Bronchial epithelial cell (primary cell): ENCODE data around the gene TMOD2. TPM values are rescaled to one million over a fixed set of nuclear protein-coding genes. Genes with fewer than 3 reads are reported as not detected.
"Not testable (repeated sequence)": the region's sequence is repeated elsewhere in the genome, so short reads cannot be mapped to it uniquely, and the experiment has no call there.

Experiments used
- DNase-seq: peaks from one replicate; pipeline ENCODE4 v3.0.0-alpha.2; 2010; ENCODE audit warnings: low read depth
- FAIRE-seq: peaks from 2 replicates; lab custom pipeline; 2011; peaks lifted over from hg19 to GRCh38; lab: Jason Lieb, UNC
- H3K27me3 ChIP-seq: 2 replicates; pipeline ENCODE4 v1.5.1; 2011; ENCODE audit warnings: low read length; ENCODE audit not compliant: control insufficient read depth, insufficient read depth
- H3K36me3 ChIP-seq: 2 replicates; pipeline ENCODE4 v1.5.1; 2011; ENCODE audit warnings: low read length; ENCODE audit not compliant: control insufficient read depth, insufficient read depth
- H3K4me3 ChIP-seq: 2 replicates; pipeline ENCODE4 v1.5.1; 2011; ENCODE audit warnings: mild to moderate bottlenecking, low read depth, low read length, control low read depth
- total RNA-seq: library from RNA; depleted of rRNA; stranded (reverse); fragments of >200 nt; gene quantifications from 2 replicates; pipeline ENCODE4 v1.2.1, GENCODE V29; 2014
- TF ChIP-seq, protein P1 (sequence below): IDR thresholded peaks from 2 replicates; pipeline ENCODE4 v1.5.1; 2011; ENCODE audit warnings: mild to moderate bottlenecking, moderate library complexity, low read length, control low read depth, inconsistent platforms; ENCODE audit not compliant: insufficient read depth, severe bottlenecking

The TMOD2 gene
- total RNA-seq, 1 donor from 2014 or later, result 2.1 TPM

DNA sequence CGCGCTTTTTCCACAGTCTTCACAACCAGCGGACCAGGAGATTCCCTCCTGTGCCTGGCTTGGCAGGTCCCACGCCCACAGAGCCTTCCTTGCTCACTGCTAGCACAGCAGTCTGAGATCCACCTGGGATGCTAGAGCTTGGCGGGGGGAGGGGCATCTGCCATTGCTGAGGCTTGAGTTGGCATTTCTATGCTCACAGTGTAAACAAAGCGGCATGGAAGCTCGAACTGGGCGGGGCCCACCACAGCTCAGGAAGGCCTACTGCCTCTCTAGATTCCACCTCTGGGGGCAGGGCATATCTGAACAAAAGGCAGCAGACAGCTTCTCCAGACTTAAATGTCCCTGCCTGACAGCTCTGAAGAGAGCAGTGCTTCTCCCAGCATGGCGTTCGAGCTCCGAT is 35.7 kb downstream of the TMOD2 start:
- not testable (repeated sequence) for H3K27me3 ChIP-seq, FAIRE-seq, H3K36me3 ChIP-seq, H3K4me3 ChIP-seq
- peak; percentile 71 for DNase-seq
- TF ChIP-seq, protein P1, sequence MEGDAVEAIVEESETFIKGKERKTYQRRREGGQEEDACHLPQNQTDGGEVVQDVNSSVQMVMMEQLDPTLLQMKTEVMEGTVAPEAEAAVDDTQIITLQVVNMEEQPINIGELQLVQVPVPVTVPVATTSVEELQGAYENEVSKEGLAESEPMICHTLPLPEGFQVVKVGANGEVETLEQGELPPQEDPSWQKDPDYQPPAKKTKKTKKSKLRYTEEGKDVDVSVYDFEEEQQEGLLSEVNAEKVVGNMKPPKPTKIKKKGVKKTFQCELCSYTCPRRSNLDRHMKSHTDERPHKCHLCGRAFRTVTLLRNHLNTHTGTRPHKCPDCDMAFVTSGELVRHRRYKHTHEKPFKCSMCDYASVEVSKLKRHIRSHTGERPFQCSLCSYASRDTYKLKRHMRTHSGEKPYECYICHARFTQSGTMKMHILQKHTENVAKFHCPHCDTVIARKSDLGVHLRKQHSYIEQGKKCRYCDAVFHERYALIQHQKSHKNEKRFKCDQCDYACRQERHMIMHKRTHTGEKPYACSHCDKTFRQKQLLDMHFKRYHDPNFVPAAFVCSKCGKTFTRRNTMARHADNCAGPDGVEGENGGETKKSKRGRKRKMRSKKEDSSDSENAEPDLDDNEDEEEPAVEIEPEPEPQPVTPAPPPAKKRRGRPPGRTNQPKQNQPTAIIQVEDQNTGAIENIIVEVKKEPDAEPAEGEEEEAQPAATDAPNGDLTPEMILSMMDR, result peak; percentile 7

DNA sequence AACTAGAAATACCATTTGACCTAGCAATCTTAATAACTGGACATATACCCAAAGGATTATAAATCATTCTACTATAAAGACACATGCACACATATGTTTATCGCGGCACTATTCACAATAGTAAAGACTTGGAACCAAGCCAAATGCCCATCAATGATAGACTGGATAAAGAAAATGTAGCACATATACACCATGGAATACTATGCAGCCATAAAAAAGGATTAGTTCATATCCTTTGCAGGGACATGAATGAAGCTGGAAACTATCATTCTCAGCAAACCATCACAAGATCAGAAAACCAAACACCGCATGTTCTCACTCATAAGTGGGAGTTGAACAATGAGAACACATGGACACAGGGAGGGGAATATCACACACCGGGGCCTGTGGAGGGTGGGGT is 41.1 kb downstream of the TMOD2 start:
- H3K36me3 ChIP-seq, H3K4me3 ChIP-seq, H3K27me3 ChIP-seq, FAIRE-seq, DNase-seq: not testable (repeated sequence)

DNA sequence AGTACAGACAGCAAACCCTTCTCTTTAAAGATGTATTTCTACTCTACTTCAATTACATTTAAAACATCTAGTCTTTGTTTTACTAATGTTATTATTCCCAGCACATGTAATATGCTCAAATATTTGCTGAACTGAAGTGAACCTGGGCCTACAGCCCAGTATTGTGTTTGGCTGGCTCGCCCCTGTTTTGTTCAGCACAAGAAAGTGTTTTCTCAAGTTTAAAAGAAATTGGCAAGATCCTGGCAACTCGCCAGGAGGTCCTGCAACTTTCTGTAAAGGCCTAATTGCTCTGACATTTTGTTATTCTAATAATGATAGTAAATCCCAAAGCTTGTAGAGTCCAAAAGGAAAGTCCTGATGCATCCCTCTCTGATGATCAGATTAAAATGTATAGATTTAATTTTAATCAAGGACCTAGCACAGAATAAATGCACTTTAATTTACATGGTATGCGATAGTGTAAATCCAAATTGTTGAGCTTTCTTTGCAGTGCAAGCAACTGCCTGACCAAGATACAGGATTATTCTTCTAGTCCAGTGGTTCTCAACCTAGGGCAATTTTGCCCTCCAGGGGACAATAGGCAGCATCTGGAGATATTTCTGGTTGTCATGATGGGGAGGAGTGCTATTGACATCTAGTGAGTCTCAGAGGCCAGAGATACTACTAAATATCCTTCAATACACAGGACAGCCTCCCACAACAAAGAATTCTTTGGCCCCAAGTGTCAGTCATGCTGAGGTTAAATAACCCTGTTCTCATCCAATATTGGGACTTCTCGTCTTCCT is 42.3 kb downstream of the TMOD2 start:
- FAIRE-seq, result no peak
- Histone ChIP-seq H3K27me3 (no peaks in the 10 kb centered on the region), H3K36me3 (no peaks in the 10 kb centered on the region), H3K4me3 (no peak overlapping the region)
- no peak for DNase-seq
- TF ChIP-seq, protein P1, result no peak

DNA sequence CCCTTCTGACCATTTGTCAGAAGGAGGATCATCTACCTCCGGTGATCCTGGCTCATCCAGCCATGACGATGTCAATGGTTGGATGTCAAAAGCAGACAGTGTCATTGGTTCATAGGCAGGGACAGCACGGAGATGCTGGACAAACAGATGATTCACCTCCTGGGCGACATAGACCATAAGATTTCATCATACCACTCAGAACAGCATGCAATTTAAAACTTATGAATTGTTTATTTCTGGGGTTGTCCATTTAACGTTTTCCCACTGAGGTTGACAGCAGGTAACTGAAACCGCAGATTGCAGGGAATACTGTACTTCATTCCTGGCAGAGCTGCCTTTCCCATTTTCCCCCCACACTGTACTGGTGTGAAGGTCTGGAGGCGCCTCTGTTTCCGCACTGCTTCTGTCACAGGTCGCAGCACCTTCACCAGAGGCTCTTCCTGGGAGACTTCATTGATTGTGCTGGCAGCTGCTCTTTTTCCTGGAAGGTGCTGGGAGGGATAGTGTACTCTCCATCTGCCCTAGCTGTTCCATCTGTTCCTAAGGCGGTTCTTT is 45.5 kb downstream of the TMOD2 start:
- no peaks in the 10 kb centered on the region for H3K36me3 ChIP-seq
- H3K4me3 ChIP-seq, result no peak overlapping the region
- FAIRE-seq (no peak), DNase-seq (peak; percentile 48)
- TF ChIP-seq, protein P1, result no peak
- no peaks in the 10 kb centered on the region for H3K27me3 ChIP-seq

DNA sequence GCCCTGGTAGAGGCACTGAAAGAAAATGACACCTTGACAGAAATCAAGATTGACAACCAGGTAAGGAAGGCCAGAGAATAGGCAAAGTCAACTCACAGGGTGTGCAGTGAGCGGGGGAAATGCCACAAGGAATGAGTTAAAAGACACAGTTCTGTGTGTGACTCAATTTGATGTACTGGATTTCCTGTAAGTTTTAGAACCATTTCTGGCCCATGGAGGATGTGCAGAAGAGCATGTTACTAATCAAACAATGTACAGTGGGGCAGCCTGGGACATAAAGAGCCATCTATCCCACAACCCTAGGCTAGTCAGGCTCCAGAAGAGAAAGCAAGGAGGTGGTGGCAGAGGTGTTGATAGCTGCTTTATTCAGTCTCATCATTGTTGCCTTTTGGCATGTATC is 46.9 kb downstream of the TMOD2 start:
- FAIRE-seq (no peak), DNase-seq (no peak)
- no peak overlapping the region for H3K4me3 ChIP-seq
- no peaks in the 10 kb centered on the region for H3K27me3 ChIP-seq
- H3K36me3 ChIP-seq, result no peaks in the 10 kb centered on the region
- TF ChIP-seq, protein P1, result no peak

DNA sequence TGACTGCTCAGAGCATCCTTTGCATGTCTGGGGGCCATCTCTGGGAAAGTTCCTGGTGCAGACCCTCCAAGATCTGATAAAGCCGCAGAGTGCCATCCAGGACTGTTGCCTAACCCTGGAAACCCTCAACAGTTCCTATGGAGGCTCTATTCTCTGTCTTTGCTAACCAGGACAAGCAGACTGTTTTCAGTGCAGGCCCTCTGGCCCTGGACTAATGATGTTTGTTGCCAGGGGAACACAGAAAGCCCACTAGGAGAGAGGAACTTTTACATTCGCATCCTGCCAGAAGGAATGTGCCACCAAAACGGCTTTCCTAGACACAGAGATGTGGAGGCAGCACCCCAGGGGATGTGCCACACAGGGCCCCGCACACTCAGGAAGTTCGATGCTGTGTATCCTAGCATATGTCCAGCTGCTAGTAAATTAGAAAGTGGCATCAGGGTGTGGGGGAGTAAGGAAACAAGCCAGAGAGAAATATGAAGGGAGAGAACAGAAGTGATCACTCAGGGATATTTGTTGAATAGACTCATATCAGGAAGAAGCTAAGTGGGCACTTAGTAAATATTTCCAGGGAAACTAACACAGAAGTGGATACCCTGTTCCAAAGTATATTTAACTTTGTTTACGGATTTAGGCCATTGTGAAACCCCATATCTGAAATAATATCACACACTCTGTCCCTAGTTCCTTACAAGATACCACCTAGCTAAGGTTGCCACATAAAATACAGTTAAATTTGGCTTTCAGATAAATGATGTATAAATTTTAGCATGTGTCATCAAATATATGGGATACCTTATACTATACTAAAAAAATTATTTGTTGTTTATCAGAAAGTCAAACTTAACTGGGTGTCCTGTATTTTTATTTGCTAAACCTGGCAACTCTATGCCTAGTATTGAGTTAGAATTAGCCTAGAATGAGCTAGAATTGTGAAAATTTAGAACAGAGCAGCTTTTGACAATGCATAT is 48.2 kb downstream of the TMOD2 start:
- FAIRE-seq (no peak), DNase-seq (no peak)
- TF ChIP-seq, protein P1, result no peak
- no peak overlapping the region for H3K4me3 ChIP-seq
- H3K36me3 ChIP-seq, result no peaks in the 10 kb centered on the region
- no peaks in the 10 kb centered on the region for H3K27me3 ChIP-seq
